HCT116 (cell line): ENCODE results near the gene SHISA2. TPM values are rescaled to one million over a fixed set of nuclear protein-coding genes. Genes with fewer than 3 reads are reported as not detected.

Experiments used
- ATAC-seq: fragments of 200-7000 bp; cut with Tn5 transposase; 2 replicates; pipeline ENCODE4 v1.9.1; 2020; ENCODE audit warnings: mild to moderate bottlenecking, moderate library complexity
- BruUV-seq: library from RNA; stranded (reverse); fragments of 400-500 nt; replicated peaks from 2 replicates; lab custom pipeline; 2021; lab: Mats Ljungman, UMichigan
- CTCF ChIA-PET: fragments of 300-600 bp; sonication (Branson Sonifier 250); formaldehyde crosslinking; loops from one replicate; lab custom pipeline; 2021; ENCODE audit warnings: antibody characterized with exemption; lab: Charles Lee
- POLR2A ChIA-PET: fragments of 300-600, 350-600 bp; sonication (Branson Sonifier 250); formaldehyde crosslinking; loops from one replicate; lab custom pipeline; 2021; ENCODE audit warnings: antibody characterized with exemption; lab: Charles Lee
- RAD21 ChIA-PET, 2 experiments: fragments of 300-600 bp; sonication (Branson Sonifier 250); formaldehyde crosslinking; loops; one replicate each; lab custom pipeline; 2023; ENCODE audit warnings: low total read pairs in 2 of 2; ENCODE audit not compliant: uncharacterized antibody in 2 of 2, unreplicated experiment in 2 of 2, low non-redundant PET in 1 of 2; lab: Charles Lee
- DNase-seq: peaks from one replicate; pipeline ENCODE4 v3.0.0-alpha.2; 2010; ENCODE audit warnings: low read depth, low spot score
- H2AFZ ChIP-seq: fragments of 200-600 bp; shearing (Covaris generic), sonication (generic); 2 replicates; pipeline ENCODE4 v1.6.1; 2017; ENCODE audit warnings: low read depth, mixed run types, mixed read lengths, antibody characterized with exemption, low read length; ENCODE audit not compliant: poor library complexity, severe bottlenecking
- H3K27ac ChIP-seq: 2 replicates; pipeline ENCODE4 v1.5.1; 2012; ENCODE audit warnings: low read depth, low read length
- H3K27me3 ChIP-seq: fragments of 200-600 bp; sonication (generic); 2 replicates; pipeline ENCODE4 v1.6.1; 2016; ENCODE audit warnings: mixed run types, low read length, mixed read lengths; ENCODE audit not compliant: insufficient read depth
- H3K36me3 ChIP-seq, 2 experiments: fragments of 200-500 bp in 1 of 2; fragments of 200-600 bp in 1 of 2; sonication (Bioruptor generic) in 1 of 2; sonication (generic) in 1 of 2; 2 replicates each; pipeline versions ENCODE4 v1.5.1 to v1.6.1; 2014 to 2016; ENCODE audit warnings: low read length in 2 of 2, inconsistent platforms in 1 of 2, mixed read lengths in 1 of 2, mixed run types in 1 of 2; ENCODE audit not compliant: insufficient read depth in 2 of 2, control insufficient read depth in 1 of 2
- H3K4me1 ChIP-seq, 2 experiments: fragments of 200-600 bp in 1 of 2; sonication (generic) in 1 of 2; 2 replicates each; pipeline versions ENCODE4 v1.5.1 to v1.6.1; 2012 to 2017; ENCODE audit warnings: low read length in 2 of 2, inconsistent platforms in 1 of 2, mild to moderate bottlenecking in 1 of 2, mixed read lengths in 1 of 2, mixed run types in 1 of 2, moderate library complexity in 1 of 2; ENCODE audit not compliant: insufficient read depth in 2 of 2, control insufficient read depth in 1 of 2
- H3K4me2 ChIP-seq: fragments of 200-600 bp; sonication (generic); 2 replicates; pipeline ENCODE4 v1.6.1; 2017; ENCODE audit warnings: mixed run types, low read length, mixed read lengths
- H3K4me3 ChIP-seq, 2 experiments: fragments of 200-600 bp in 1 of 2; sonication (generic) in 1 of 2; replicated peaks in 1 of 2; 2 replicates each; pipeline ENCODE4 v1.5.1; 2011 to 2016; ENCODE audit warnings: low read length in 2 of 2, control low read depth in 1 of 2, low read depth in 1 of 2, mild to moderate bottlenecking in 1 of 2, mixed read lengths in 1 of 2, mixed run types in 1 of 2
- H3K79me2 ChIP-seq: fragments of 200-600 bp; sonication (generic); 2 replicates; pipeline ENCODE4 v1.6.1; 2017; ENCODE audit warnings: mild to moderate bottlenecking, mixed run types, low read length, moderate library complexity, mixed read lengths; ENCODE audit not compliant: insufficient read depth
- H3K9ac ChIP-seq: fragments of 200-600 bp; sonication (generic); 2 replicates; pipeline ENCODE4 v1.6.1; 2016; ENCODE audit warnings: low read length, mixed read lengths
- H3K9me2 ChIP-seq: fragments of 200-600 bp; sonication (generic), shearing (Covaris generic); 2 replicates; pipeline ENCODE4 v1.6.1; 2017; ENCODE audit warnings: mixed run types, mild to moderate bottlenecking, moderate library complexity; ENCODE audit not compliant: insufficient read depth
- H3K9me3 ChIP-seq, 2 experiments: fragments of 200-500 bp in 1 of 2; fragments of 200-600 bp in 1 of 2; sonication (Bioruptor generic) in 1 of 2; sonication (generic) in 1 of 2; 2 replicates each; pipeline ENCODE4 v1.6.1; 2014 to 2017; ENCODE audit warnings: low read length in 2 of 2, mixed read lengths in 2 of 2, inconsistent platforms in 1 of 2, low read depth in 1 of 2, mild to moderate bottlenecking in 1 of 2, mixed run types in 1 of 2, moderate library complexity in 1 of 2; ENCODE audit not compliant: control insufficient read depth in 1 of 2, insufficient read depth in 1 of 2
- H4K20me1 ChIP-seq: fragments of 200-600 bp; sonication (generic), shearing (Covaris generic); 2 replicates; pipeline ENCODE4 v1.6.1; 2017; ENCODE audit warnings: mixed run types, mild to moderate bottlenecking, moderate library complexity; ENCODE audit not compliant: insufficient read depth
- CBX3 ChIP-seq: IDR thresholded peaks from 2 replicates; pipeline ENCODE4 v1.6.1; 2012; ENCODE audit warnings: low read depth
- EGR1 ChIP-seq: IDR thresholded peaks from 2 replicates; pipeline ENCODE4 v1.6.1; 2012; ENCODE audit warnings: low read depth
- ELF1 ChIP-seq: IDR thresholded peaks from 2 replicates; pipeline ENCODE4 v1.6.1; 2012; ENCODE audit warnings: low read depth, borderline replicate concordance
- EZH2 ChIP-seq: fragments of 200-600 bp; sonication (generic); IDR thresholded peaks from 2 replicates; pipeline ENCODE4 v1.6.1; 2017; ENCODE audit warnings: antibody characterized with exemption, mixed run types
- EZH2phosphoT487 ChIP-seq: fragments of 200-600 bp; IDR thresholded peaks from 2 replicates; pipeline ENCODE4 v1.6.1; 2018; ENCODE audit warnings: antibody characterized with exemption, borderline replicate concordance
- FOSL1 ChIP-seq: IDR thresholded peaks from 2 replicates; pipeline ENCODE4 v1.6.1; 2012; ENCODE audit warnings: low read depth
- JUND ChIP-seq: IDR thresholded peaks from 2 replicates; pipeline ENCODE4 v1.6.1; 2012
- POLR2AphosphoS5 ChIP-seq: IDR thresholded peaks from 2 replicates; pipeline ENCODE4 v1.6.1; 2011; ENCODE audit warnings: mild to moderate bottlenecking, low read depth, low read length, moderate library complexity
- RAD21 ChIP-seq: IDR thresholded peaks from 2 replicates; pipeline ENCODE4 v1.6.1; 2012; ENCODE audit warnings: low read depth, mild to moderate bottlenecking
- SIN3A ChIP-seq: IDR thresholded peaks from 2 replicates; pipeline ENCODE4 v1.6.1; 2012; ENCODE audit warnings: low read depth
- SP1 ChIP-seq: IDR thresholded peaks from 2 replicates; pipeline ENCODE4 v1.6.1; 2012; ENCODE audit warnings: low read depth
- SRF ChIP-seq: IDR thresholded peaks from 2 replicates; pipeline ENCODE4 v1.6.1; 2012; ENCODE audit warnings: low read depth
- TCF7L2 ChIP-seq: IDR thresholded peaks from 2 replicates; pipeline ENCODE4 v1.7.0; 2011; ENCODE audit warnings: borderline replicate concordance, inconsistent platforms; ENCODE audit not compliant: insufficient read depth, insufficient read length; ENCODE audit errors: extremely low read depth
- YY1 ChIP-seq: IDR thresholded peaks from 2 replicates; pipeline ENCODE4 v1.6.1; 2011; ENCODE audit warnings: low read length, low read depth, moderate library complexity, mild to moderate bottlenecking; ENCODE audit not compliant: insufficient replicate concordance; ENCODE audit errors: extremely low read depth
- ZFX ChIP-seq: fragments of 450-650 bp; IDR thresholded peaks from 2 replicates; pipeline ENCODE4 v1.6.1; 2017
- ZNF274 ChIP-seq: fragments of 200-500 bp; sonication (Bioruptor generic); IDR thresholded peaks from 2 replicates; pipeline ENCODE4 v1.6.1; 2014; ENCODE audit warnings: mild to moderate bottlenecking, low read depth, low read length, inconsistent platforms
- intact Hi-C: fragments of 100-400 bp; cut with micrococcal nuclease; formaldehyde crosslinking; loops from 2 replicates; pipeline ENCODE4 v1.10.0; 2022
- total RNA-seq: library from RNA; stranded (reverse); gene quantifications from one replicate; pipeline ENCODE4 v1.2.1, GENCODE V29; 2021; ENCODE audit not compliant: unreplicated experiment
- TF ChIP-seq, protein P1 (sequence below): IDR thresholded peaks from 2 replicates; pipeline ENCODE4 v1.6.1; 2012; ENCODE audit warnings: low read depth
- TF ChIP-seq, protein P2 (sequence below): IDR thresholded peaks from 2 replicates; pipeline ENCODE4 v1.6.1; 2012
- TF ChIP-seq, protein P3 (sequence below): IDR thresholded peaks from 2 replicates; pipeline ENCODE4 v1.6.1; 2011; ENCODE audit warnings: mild to moderate bottlenecking, low read length, moderate library complexity; ENCODE audit not compliant: insufficient replicate concordance; ENCODE audit errors: extremely low read depth

SHISA2 gene
- total RNA-seq, 1 experiment from 2014 or later: not detected

DNA sequence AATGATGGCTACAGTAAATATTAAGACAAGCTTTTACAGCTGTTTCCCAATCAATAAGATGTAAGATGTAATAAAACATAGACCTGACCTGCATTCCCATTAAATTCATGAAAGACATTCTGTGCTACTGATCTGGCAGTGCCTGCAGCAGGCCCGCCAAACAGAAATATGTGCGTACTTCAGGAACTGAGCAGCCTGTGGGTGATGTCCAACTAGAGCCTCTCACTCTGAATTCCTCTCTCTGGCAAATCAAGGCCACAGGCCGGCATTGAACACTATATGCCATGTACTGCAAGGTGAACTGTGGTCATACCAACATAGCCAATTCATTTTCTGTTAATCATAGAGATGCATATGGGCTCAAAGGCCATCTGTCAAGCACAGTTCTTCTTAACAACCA, 17.8 kb downstream of the SHISA2 start:
- DNase-seq: no peak
- ChIA-PET POLR2A (no interaction called here), CTCF (no interaction called here), RAD21 (no interaction called here)
- Histone ChIP-seq H3K79me2 (no peaks in the 10 kb centered on the region), H4K20me1 (no peaks in the 10 kb centered on the region), H3K36me3 (no peaks in the 10 kb centered on the region), H3K27ac (no peak overlapping the region), H2AFZ (no peak overlapping the region), H3K4me3 (no peak overlapping the region), H3K9me3 (no peaks in the 10 kb centered on the region), H3K9ac (no peak overlapping the region), H3K4me2 (no peak overlapping the region), H3K27me3 (peaks cover 25% of the 10 kb centered on the region), H3K9me2 (no peaks in the 10 kb centered on the region), H3K4me1 (no peaks in the 10 kb centered on the region)
- TF ChIP-seq SRF (no peak), JUND (no peak), TCF7L2 (no peak), ZFX (no peak), EZH2phosphoT487 (no peak), ELF1 (no peak)
- TF ChIP-seq, protein P1, sequence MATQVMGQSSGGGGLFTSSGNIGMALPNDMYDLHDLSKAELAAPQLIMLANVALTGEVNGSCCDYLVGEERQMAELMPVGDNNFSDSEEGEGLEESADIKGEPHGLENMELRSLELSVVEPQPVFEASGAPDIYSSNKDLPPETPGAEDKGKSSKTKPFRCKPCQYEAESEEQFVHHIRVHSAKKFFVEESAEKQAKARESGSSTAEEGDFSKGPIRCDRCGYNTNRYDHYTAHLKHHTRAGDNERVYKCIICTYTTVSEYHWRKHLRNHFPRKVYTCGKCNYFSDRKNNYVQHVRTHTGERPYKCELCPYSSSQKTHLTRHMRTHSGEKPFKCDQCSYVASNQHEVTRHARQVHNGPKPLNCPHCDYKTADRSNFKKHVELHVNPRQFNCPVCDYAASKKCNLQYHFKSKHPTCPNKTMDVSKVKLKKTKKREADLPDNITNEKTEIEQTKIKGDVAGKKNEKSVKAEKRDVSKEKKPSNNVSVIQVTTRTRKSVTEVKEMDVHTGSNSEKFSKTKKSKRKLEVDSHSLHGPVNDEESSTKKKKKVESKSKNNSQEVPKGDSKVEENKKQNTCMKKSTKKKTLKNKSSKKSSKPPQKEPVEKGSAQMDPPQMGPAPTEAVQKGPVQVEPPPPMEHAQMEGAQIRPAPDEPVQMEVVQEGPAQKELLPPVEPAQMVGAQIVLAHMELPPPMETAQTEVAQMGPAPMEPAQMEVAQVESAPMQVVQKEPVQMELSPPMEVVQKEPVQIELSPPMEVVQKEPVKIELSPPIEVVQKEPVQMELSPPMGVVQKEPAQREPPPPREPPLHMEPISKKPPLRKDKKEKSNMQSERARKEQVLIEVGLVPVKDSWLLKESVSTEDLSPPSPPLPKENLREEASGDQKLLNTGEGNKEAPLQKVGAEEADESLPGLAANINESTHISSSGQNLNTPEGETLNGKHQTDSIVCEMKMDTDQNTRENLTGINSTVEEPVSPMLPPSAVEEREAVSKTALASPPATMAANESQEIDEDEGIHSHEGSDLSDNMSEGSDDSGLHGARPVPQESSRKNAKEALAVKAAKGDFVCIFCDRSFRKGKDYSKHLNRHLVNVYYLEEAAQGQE: no peak
- intact Hi-C loops: no loop called here
- no TSS peak for BruUV-seq
- ATAC-seq: no peak

DNA sequence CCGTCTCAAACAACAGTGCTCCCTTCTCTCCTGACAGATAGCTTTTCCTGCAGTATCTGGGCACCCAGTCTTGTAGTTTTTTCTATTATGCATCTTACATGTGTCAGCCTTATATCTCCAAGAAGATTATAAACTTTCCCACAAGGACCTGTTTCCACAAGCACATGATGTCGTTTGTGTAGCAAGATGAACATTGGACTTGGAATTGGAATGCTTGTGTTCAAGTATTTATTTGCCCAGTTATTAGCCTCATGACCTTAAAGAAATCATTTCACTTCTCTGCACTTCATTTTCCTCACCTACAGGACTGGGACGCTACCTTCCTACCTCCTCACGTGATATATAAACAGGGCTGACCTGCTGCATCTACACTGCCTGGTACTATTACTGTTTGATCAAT, 21.5 kb downstream of the SHISA2 start:
- no peak for DNase-seq
- H3K79me2 ChIP-seq: no peaks in the 10 kb centered on the region
- no peak overlapping the region for H3K9ac ChIP-seq
- no peaks in the 10 kb centered on the region for H3K36me3 ChIP-seq
- no peaks in the 10 kb centered on the region for H3K9me3 ChIP-seq
- no peak overlapping the region for H3K4me2 ChIP-seq
- H4K20me1 ChIP-seq: no peaks in the 10 kb centered on the region
- ChIA-PET RAD21 (no interaction called here), CTCF (no interaction called here), POLR2A (no interaction called here)
- no peak overlapping the region for H2AFZ ChIP-seq
- H3K9me2 ChIP-seq: no peaks in the 10 kb centered on the region
- BruUV-seq: no TSS peak
- no peaks in the 10 kb centered on the region for H3K4me1 ChIP-seq
- H3K27ac ChIP-seq: no peak overlapping the region
- no peak overlapping the region for H3K4me3 ChIP-seq
- H3K27me3 ChIP-seq: peaks cover 26% of the 10 kb centered on the region
- intact Hi-C loops: no loop called here
- no peak for ATAC-seq
- no peak for TF ChIP-seq RAD21
- no peak for TF ChIP-seq EZH2
- TF ChIP-seq, protein P2, sequence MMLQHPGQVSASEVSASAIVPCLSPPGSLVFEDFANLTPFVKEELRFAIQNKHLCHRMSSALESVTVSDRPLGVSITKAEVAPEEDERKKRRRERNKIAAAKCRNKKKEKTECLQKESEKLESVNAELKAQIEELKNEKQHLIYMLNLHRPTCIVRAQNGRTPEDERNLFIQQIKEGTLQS: no peak
- TF ChIP-seq, protein P3, sequence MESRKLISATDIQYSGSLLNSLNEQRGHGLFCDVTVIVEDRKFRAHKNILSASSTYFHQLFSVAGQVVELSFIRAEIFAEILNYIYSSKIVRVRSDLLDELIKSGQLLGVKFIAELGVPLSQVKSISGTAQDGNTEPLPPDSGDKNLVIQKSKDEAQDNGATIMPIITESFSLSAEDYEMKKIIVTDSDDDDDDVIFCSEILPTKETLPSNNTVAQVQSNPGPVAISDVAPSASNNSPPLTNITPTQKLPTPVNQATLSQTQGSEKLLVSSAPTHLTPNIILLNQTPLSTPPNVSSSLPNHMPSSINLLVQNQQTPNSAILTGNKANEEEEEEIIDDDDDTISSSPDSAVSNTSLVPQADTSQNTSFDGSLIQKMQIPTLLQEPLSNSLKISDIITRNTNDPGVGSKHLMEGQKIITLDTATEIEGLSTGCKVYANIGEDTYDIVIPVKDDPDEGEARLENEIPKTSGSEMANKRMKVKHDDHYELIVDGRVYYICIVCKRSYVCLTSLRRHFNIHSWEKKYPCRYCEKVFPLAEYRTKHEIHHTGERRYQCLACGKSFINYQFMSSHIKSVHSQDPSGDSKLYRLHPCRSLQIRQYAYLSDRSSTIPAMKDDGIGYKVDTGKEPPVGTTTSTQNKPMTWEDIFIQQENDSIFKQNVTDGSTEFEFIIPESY: no peak
- TF ChIP-seq ZNF274: no peak
- no peak for TF ChIP-seq SP1
- TF ChIP-seq POLR2AphosphoS5: no peak
- TF ChIP-seq SIN3A: no peak
- TF ChIP-seq EGR1: no peak
- no peak for TF ChIP-seq YY1
- no peak for TF ChIP-seq CBX3
- no peak for TF ChIP-seq FOSL1
